GM18873 (cell line): ENCODE measurements around the gene CNTLN.
A peak's percentile ranks its signal among the peaks of the same experiment; 100 is the strongest.
"Not testable (repeated sequence)": the region's sequence is repeated elsewhere in the genome, so short reads cannot be mapped to it uniquely, and the experiment has no call there.

Experiments used
- ATAC-seq: cut with Tn5 transposase; IDR thresholded peaks from one replicate; pipeline ENCODE4 v1.9.1; 2021; ENCODE audit warnings: mild to moderate bottlenecking, moderate library complexity, moderate number of reproducible peaks; ENCODE audit not compliant: unreplicated experiment, low FRiP score

The CNTLN gene

DNA sequence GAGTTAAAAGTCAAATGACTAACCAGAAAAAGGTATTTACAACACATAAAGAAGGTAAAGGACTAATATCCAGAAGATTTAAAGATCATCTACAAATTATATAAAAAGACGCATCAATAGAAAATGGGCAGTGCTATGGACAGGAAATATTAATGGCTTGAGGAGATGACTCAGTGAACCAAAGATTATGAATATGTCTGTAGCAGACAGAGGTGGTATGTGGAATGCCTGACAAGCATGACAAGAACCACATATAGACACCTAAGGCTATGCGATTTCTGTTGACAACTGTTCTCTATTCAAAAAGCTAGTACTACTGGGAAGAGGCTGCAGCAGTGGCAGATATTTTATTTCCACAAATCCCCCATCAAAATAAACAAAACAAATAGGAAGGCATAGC, 267.0 kb downstream of the CNTLN start:
- no peak for ATAC-seq

DNA sequence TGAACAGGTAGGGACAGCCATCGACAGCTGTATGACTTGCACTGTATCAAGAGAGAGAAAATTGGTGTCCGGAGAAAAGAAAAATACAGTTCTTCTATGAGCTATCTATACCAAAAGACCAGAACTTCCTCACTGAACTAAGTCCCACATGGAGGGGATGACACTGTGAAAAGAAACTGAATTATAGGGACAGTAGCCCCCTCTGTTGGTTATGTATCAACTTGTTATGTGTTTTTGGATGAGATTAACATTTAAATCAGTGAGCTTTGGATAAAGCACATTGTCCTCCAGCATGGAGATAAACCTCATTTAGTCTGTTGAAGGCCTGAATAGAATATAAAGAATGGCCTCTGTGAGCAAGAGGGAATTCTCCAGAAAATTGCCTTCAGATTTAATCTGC, 267.5 kb downstream of the CNTLN start:
- no peak for ATAC-seq

DNA sequence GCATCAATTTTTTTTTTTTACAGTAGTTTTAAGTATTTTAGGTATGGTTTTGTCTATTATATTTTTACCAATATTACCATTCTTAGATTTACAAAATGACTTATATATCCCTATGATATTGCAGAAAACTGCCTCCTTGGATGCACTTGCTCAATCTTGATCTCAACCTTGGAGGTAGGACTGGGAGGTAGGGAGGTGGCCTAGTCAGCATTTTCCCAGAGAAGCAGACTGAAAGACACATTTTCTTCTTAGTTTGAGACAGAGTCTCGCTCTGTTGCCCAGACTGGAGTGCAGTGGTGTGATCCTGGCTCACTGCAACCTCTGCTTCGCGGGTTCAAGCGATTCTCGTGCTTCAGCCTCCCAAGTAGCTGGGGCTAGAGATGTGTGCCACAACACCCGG, 268.7 kb downstream of the CNTLN start:
- ATAC-seq: no peak

DNA sequence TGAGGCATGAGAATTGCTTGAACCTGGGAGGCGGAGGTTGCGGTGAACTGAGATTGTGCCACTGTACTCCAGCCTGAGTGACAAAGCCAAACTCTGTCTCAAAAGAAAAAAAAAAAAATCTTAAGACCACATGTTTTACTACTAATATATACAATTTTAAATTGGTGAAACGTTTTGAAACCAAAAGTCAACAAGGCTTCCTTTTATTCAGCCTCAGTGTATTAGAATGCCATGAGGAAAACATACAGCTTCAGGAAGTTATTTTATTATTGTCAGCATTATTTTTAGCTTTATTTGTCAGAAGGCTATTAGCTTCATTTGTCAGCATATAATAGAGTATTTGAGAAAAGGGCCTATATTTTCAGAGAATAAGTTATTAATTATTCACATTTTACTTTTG, 280.1 kb downstream of the CNTLN start:
- no peak for ATAC-seq

DNA sequence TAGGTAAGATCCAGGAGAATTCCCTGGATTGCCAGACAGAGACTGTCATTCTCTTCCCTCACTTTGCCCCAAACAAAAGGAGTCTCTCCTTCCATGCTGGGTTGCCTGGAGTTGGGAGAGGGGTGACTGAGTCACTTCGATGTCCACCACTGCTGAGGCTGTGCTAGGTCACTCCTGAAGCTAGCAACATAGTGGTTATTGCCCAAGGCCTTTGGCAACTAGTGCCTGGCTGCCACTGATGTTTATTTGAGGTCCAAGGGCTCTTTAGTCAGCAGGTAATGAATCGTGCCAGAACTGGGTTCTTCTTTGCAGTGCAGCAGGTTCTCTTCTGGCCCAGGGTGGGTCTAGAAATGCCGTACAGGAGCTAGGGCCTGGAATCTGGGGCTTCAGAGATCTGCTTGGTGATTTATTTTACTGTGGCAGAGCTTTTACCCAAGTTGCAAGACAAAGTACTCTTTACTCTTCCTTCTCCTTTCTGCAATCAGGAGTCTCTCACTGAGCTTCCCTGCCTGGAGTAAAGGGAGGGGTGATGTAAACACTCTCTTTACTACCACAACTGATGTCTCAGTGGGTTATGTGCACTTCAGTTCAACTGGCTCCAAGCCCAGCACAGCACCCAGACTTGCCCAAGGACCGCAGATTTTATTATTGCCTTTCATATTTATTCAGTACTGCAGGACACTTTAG, 288.3 kb downstream of the CNTLN start:
- ATAC-seq: no peak

DNA sequence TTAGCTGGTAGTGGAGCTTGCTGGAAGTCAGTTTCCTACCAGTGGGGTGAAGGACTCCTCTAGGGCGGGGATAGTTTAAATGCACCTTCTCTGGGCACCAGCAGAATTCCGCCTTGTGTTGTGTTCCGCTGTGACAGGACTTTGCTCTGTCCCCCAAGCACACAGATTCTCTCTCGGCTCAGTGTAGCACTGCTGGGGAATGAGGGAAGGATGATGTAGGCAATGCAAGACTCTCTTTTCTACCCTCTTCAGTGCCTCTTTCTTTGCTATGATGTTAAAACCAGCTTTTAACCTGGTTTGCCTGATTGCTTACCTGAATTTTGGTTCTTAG, 288.8 kb downstream of the CNTLN start:
- ATAC-seq: no peak

DNA sequence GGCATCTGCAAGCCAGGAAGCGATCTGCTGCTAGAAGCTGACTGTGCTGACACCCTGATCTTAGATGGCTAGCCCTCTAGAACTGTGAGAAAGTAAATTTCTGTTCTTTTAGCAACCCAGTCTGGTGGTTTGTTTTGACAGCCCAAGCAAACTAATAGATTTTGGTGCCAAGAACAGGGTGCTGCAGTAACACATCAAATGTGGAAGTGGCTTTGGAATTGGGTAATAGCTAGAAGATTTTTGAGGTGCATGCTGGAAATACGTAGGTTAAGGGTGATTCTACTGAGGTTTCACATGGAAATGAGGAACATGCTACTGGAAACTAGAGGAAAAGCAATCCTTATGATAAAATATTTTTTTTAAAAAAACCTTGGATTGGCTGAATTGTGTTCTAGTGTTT, 290.5 kb downstream of the CNTLN start:
- no peak for ATAC-seq

DNA sequence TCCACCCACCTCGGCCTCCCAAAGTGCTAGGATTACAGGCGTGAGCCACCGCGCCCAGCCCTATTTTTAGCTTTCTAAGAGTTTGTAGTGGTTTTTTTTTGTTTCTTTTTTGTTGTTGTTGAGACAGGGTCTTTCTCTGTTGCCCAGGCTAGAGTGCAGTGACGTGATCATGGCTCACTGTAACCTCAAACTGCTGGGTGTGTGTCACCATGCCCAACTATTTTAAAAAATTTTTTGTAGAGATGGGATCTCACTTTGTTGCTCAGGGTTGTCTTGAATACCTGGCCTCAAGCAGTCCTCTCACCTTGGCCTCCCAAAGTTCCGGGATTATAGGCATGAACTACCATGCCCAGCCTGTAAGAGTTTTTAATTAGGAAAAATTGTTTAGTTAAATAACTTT, 298.7 kb downstream of the CNTLN start:
- ATAC-seq: no peak

DNA sequence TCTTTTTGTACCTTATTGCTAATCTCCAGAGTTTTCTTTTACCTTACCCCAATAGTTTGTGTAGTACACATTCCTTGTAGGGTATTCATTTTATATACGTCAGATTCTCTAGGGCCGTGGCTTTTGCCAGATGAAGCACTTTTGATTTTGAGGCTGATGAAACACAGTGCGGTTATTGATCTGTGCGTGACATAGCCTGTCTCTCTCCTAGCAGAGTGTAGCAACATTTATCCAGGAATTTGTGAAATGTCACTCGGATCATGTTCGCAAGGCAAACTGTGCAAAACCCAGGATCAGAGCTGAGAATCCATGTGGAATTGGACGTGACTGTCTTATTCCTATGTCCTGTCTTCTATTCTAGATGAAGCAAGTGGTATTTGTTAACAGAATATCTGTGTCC, 302.0 kb downstream of the CNTLN start:
- no peak for ATAC-seq

DNA sequence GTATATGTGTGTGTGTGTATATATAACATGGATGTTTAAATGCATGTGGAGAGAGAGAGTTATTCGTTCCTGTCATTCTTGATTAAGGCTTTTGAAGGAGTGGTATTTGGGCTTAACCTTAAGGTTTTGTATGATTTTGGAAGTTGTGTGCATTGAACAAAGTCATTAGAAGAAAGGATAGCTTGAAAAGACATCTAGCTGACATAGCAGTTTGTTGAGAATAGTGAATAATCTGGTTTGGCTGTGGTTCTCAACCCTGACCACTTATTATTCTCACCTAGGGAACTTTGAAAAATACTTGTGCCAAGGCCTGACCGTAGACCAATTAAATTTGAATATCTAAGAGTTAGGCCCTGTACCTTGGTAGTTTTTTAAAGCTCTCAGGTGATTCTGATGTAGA, 303.0 kb downstream of the CNTLN start:
- no peak for ATAC-seq

DNA sequence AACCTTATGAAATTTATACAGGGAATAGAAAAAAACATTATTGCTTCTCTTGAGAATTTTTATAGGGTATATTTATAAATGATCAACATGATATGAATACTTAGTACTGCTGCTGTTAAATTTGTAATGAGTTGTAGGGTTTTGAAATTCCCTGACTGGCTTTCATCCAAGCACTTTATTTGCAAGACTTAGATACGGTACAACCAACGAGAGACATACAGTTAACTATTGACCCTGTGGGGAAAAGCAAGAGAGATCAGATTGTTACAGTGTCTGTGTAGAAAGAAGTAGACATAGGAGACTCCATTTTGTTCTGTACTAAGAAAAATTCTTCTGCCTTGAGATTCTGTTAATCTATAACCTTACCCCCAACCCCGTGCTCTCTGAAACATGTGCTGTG, 310.3 kb downstream of the CNTLN start:
- not testable (repeated sequence) for ATAC-seq

DNA sequence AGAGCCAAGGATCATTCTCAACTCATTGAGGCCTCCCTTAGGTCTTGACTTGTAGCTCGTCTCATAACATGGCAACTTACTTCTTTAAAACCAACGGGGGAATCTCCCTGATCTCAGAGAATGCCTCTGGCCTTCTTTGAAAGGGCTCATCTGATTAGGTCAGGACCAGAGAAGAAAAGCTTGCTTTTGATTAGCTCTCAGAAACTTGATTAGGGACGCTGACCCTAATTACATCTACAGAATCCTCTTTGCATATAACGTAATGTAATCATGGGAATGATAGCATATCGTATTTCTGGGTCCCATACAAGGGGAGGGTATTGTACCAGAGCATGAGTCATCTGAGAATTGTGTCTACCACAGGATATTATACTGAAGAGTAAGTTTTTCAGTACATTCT, 318.9 kb downstream of the CNTLN start:
- ATAC-seq: no peak

DNA sequence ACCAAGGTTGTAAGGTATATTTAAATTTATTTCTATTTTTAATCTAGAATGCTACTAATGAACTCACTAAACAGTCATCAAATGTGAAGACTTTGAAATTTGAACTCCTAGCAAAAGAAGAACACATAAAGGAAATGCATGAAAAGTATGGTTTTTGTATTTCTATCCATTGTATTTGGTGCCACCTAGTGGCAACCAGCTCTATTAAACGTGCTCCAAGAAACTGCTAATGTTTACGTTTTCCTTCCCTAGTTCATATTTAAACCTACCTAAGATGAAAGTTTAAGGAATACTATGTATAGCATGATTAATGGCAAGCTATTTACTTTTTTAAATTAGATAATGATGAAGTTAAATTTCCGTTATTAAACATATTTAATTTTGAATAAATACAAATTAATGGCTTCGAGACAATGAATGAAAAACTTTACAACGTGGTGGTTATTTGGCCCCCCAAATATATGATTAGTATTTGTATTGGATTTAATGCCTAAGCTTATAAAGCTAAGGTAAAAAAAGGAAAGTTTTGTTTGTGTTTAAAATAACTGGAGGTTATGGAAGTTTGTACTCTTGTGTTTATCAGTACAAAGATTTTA, 328.1 kb downstream of the CNTLN start:
- peak; percentile 57 for ATAC-seq

DNA sequence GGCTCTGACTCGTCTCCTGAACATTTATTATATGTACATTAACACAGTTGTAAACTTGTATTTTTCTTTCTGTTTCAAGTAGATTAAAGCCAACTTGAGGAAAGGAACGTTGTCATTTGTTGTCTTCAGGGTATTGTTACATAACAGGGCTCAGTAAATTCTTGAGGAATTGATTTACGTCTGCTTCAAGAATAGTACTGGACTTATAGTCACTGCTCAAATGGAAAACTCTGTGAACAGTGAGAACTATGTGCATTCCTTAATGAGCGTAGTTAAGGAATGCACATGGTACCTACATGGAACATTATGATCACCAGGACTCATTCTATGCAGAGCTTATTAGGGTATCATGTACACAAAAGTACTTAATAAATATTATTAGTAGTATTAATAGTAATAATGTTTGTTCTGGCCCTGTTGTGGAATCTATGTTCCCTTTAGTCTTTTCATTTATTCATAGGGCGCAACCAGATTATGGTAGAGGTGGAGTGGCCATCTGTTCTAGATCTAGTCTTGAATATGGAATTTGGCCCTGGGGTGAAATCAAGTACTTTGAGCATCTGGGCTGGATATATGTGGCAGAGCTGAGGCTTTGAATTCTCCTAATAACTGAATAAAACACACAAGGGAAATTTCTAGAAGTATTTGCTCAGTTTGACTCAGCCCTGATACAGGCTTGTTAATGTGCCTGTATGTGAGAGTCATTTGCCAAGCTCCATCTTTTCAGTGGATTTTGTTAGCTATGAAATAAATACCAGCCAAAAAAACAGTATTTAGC, 335.4 kb downstream of the CNTLN start:
- no peak for ATAC-seq

DNA sequence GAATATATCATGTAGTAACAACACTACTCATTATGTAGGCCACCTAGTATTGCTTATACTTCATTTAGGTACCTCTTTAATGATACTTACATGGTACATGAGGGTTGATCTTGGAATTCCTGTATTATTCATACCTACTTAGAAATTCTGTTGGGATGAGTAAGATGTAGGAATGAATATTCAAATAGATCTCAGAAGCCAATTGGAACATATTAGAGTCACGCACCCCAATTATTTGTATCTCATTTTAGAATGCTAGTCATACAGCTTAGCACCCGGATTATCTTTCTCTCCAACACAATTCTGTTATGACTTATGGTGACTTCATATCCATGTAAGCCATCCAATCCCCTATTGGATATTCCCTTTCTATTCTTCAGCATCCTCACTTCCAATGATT, 337.3 kb downstream of the CNTLN start:
- no peak for ATAC-seq

DNA sequence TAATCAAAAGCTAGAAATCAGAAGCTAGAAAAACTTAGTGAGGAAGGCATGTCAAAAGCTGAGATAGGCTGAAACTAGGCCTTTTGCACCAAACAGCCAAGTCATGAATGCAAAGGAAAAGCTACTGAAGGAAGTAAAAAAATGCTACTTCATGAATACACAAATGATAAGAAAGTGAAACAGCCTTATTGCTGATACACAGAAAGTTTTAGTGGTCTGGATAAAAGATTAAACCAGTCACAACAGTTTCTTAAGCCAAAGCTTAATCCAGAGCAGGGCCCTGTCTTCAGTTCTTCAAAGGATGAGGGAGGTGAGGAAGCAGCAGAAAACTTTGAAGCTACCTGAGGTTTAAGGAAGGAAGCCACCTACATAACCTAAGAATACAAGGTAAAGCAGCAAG, 341.6 kb downstream of the CNTLN start:
- no peak for ATAC-seq

DNA sequence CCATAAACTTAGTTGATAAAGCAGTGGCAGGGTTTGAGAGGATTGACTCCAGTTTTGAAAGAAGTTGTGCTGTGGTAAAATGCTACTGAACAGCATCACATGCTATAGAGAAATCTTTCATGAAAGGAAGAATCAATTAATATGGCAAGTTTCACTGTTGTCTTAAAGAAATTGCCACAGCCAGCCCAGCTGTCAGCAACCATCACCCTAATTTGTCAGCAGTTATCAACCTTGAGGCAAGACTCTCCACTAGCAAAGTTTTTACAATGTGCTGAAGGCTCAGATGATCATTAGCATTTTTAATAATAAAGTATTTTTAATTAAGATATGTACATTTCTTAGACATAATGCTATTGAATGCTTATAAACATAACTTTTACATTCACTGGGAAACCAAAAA, 343.0 kb downstream of the CNTLN start:
- no peak for ATAC-seq

DNA sequence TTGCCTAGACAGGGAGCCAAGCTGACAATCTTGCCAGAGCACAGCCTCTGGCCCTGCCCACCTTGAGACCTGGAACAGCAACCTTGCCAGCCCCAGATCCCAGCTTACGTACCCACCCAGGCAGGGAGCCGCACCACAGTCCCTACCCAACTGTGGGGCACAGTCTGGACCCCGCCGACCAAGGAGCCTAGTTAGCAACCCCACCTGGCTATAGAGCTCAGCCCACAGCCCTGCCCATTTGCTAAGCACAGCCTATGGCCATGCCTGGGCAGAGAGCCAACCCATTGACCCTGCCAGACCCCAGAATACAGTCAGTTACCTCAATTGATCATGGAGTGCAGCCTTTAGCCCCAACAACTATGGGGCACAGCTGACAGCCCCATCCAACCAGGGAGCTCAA, 346.1 kb downstream of the CNTLN start:
- no peak for ATAC-seq

DNA sequence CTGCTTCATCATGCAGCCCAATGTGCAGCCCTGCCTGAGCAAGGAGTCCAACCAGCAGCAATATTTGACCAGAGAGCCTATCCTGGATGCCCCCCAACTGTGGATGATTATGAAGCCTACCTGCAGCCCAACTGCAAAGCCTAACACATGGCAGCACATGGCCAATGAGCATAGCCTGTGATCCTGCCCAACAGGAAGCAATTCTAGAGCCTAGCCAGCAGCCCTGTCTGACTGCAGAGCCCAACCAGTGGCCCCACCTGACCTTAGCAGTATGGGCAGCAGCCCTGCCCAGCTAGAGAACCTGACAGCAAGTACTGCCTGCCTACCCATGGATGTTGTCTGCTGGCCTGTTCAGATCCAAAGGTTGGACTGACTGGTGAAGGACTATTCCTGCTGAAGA, 346.7 kb downstream of the CNTLN start:
- ATAC-seq: no peak

DNA sequence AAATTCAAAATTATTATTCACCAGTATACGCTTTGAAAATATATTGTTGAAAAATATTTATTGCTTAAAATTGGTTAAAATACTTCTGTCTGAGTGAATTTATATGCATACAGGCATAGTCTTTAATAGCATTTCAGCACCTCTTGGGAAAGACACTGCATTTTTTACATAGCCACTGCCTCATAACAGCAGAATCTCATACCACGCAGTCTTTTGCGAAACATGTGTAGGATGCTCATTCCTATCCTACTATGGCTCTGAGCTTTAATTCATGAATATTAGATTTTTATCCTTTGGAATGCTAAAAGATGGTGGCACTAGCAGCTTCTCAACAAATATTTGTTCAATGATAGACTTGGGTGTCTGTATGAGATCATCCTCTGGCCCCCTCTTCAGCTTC, 350.1 kb downstream of the CNTLN start:
- no peak for ATAC-seq

DNA sequence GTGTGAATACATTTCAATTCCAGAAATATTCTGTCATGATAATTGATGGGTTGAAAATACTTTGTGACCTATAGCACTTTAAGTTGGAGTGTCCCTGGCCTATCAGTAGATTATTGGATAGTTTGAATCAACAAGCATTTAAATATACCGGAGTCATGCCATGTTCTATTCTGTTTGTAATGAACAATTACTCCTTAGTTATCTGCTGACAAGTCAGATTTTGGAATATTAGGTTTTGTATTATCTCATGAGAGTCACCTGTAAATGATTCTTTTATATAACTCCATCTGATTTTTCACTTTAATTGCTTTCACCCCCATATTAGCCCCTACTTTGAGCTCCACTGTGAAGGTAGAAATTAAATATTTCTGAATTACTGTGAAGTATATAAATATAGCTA, 351.6 kb downstream of the CNTLN start:
- ATAC-seq: no peak

DNA sequence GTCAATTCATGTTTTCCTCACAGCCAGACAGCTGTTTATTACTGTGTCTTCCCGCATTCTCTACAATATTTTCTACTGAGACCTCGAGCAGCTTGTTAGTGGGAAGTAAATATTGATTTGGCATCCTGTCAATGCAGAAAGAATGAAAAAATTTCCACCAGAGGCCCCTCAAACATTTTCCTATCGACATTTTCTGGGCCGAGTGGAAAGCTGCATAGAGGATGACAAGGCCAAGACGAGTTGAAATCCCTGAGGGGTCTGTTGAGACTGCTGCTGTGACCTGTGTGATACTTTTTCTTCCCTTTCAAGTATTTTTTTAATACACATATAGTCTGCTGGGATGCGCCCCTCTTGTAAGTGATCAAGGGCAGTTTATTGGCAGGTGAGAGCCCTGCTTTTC, 352.6 kb downstream of the CNTLN start:
- no peak for ATAC-seq
